ENCODE results near the gene VHLL.

The VHLL gene

DNA sequence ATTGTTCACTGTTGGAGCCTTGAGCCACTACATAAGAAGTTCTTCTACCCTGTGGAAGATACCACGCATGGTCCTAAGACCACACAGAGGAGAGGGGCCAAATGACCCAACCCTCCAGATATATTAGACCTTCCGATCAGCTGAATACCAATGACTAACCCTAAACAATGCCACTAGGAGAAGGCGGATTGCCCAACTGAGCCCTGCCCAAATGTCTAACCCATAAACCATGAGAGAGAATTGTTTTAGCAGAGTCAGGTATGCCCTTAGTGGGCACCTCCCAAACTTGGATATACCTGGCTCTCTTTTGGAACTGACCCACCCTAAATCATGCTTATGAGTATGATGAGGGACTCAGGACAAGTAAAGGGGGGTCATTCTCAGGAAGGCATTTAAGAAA is 28.8 kb downstream of the VHLL start:
- TF ChIP-seq, protein P1, sequence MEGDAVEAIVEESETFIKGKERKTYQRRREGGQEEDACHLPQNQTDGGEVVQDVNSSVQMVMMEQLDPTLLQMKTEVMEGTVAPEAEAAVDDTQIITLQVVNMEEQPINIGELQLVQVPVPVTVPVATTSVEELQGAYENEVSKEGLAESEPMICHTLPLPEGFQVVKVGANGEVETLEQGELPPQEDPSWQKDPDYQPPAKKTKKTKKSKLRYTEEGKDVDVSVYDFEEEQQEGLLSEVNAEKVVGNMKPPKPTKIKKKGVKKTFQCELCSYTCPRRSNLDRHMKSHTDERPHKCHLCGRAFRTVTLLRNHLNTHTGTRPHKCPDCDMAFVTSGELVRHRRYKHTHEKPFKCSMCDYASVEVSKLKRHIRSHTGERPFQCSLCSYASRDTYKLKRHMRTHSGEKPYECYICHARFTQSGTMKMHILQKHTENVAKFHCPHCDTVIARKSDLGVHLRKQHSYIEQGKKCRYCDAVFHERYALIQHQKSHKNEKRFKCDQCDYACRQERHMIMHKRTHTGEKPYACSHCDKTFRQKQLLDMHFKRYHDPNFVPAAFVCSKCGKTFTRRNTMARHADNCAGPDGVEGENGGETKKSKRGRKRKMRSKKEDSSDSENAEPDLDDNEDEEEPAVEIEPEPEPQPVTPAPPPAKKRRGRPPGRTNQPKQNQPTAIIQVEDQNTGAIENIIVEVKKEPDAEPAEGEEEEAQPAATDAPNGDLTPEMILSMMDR (conservative IDR thresholded peaks at IDR 0.05; ENCODE audit: low read depth, low read length): no peak
- no peak overlapping the region for H3K4me3 ChIP-seq (ENCODE audit: low read depth, low read length)
- DNase-seq (ENCODE audit: low read depth): no peak

DNA sequence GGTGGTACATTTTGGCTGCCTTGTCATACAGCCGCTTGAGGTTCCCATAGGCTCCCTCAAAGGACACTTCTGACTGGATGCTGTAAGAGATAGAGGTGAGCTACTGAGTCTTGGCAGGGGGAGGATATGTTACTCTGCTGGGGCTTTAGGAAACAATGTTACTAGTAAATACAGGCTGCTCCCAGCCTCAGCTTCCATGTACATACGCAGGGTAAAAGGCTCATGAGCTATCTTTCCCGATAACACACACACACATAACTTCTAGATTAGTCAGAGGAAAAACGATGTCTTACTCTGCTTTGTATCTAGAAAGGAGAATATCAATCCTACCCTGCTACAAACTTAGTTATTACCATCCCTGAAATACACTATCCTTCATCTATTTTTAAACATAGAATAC is 30.8 kb downstream of the VHLL start:
- TF ChIP-seq, protein P1 (conservative IDR thresholded peaks at IDR 0.05; ENCODE audit: low read depth, low read length): no peak
- peak; percentile 61 for DNase-seq (ENCODE audit: low read depth)
- no peak overlapping the region for H3K4me3 ChIP-seq (ENCODE audit: low read depth, low read length)

DNA sequence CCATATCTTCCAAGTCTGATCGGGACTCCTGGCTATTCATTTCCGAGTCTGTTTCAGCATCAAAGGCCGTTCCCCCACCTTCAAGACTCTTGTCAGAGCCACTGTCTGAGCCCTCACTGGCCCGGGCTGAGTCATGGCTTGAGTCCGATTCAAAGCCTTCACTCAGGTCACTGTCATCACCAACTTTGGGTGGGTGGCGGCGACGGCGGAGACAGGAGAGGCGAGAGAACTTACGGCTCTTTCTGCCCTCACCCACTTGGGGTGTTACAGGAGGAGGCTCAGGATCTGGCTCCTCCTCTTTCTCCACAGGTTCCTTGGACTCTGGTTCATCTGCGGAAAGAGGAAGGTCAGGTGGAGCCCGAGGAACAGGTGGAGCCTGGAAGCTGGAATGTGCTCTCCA is 33.1 kb downstream of the VHLL start:
- TF ChIP-seq, protein P1 (conservative IDR thresholded peaks at IDR 0.05; ENCODE audit: low read depth, low read length): no peak
- H3K4me3 ChIP-seq (ENCODE audit: low read depth, low read length): no peak overlapping the region
- no peak for DNase-seq (ENCODE audit: low read depth)

DNA sequence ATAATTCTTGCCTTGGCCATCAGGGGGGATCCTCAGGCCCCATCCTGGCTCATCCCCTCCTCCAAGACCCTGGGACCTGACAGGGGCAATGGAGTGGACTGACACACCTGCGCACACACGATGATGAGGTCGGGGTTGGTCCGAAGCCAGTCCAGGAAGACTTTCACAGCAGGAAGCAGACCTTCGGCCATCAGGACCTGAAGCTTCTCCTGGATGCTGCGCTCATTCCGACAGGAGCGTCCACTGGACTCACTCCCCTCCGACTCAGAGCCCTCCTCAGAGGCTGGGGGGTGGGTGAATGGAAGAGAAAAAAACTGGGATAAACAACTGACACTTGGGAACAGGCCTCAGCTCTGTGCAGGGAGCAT is 35.8 kb downstream of the VHLL start:
- H3K4me3 ChIP-seq (ENCODE audit: low read depth, low read length): no peak overlapping the region
- no peak for DNase-seq (ENCODE audit: low read depth)
- TF ChIP-seq, protein P1 (conservative IDR thresholded peaks at IDR 0.05; ENCODE audit: low read depth, low read length): no peak

DNA sequence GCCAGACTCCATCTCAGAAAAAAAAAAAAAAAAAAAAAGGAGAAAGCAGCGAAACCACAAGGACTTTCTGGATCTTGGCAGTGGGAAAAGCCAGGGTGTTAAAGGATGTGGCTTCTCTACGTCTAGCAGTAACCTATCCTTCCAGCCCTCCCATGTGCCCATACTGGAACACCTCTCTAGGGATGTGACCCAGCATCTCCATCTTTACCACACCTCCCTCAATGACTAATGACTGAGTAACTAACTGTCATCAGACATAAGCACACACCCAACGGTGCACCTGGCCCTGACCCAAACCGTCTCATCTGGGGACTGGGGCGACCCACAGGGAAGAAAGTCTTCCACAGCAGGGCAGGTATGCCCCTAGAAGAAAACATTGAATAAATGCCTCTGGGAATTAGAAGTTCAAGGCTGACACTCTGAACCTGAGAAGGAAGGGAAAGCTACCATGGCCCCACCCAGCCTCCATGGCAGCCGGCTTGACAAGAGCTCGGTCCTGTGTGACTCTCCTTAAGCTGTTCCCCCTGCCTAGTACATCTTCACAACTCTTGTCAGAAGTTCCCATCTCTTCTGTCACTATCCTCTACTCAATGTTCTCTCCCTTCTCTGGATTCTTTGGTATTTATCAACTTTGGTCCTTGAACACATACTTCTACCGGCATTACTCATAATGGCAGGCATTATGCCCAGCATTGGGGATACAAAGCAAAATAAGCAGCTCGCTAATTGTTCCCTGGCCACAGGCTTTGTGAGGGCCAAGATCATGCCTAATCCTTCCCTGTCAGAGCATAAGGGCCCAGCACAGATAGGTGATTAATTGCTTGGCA is 36.4 kb downstream of the VHLL start:
- no peak overlapping the region for H3K4me3 ChIP-seq (ENCODE audit: low read depth, low read length)
- TF ChIP-seq, protein P1 (conservative IDR thresholded peaks at IDR 0.05; ENCODE audit: low read depth, low read length): no peak
- DNase-seq (ENCODE audit: low read depth): peak; percentile 64

DNA sequence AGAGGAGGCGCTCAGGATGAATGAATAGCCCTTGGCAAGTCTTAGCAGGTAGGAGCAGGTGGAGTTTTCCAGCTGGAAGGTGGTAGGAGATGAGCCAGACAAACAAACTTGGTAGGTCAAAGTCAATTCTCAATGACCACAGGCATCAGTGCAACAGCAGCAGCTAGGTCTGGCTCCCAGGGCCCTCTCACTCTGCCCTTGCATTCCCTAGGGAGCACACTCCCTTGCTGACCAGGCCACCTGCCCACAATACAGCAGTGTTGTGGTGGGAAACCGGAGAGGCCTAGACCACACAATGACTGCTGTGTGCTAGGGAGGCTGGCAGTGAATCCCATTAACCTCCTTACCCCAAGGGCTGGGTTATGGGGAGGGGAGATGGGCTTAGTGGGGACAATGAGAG is 38.2 kb downstream of the VHLL start:
- H3K4me3 ChIP-seq (ENCODE audit: low read depth, low read length): no peak overlapping the region
- no peak for DNase-seq (ENCODE audit: low read depth)
- TF ChIP-seq, protein P1 (conservative IDR thresholded peaks at IDR 0.05; ENCODE audit: low read depth, low read length): no peak

DNA sequence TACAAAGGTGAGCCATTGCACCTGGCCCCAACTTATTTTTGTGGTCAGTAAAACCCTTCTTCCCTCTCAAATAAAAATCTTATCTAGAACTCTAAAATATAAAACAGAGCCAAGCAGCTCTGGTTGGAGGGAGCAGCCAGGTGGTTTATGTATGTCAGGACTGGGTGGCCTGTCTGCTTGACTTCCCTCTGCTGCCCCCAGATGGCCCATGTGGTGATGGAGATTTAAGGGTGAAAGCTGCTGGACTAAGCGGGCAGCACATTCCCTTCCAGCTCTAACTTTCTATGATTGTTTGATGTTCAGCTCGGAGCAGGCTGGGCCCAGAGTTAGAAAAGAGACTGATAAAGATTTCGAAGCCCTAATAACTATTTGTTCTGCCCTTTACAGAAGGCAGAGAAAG is 39.3 kb downstream of the VHLL start:
- TF ChIP-seq, protein P1 (conservative IDR thresholded peaks at IDR 0.05; ENCODE audit: low read depth, low read length): peak; percentile 37
- DNase-seq (ENCODE audit: low read depth): peak; percentile 34
- H3K4me3 ChIP-seq (ENCODE audit: low read depth, low read length): no peak overlapping the region
